NB4 (cell line): ENCODE data around the gene CAMSAP1.

Experiments
- DNase-seq: peaks from one replicate; pipeline ENCODE4 v3.0.0; 2010; ENCODE audit warnings: low read depth
- H3K4me3 ChIP-seq: one replicate; pipeline ENCODE4 v1.5.1; 2011; ENCODE audit warnings: mild to moderate bottlenecking, low read depth, low read length, moderate library complexity
- MAX ChIP-seq: IDR thresholded peaks from 2 replicates; pipeline ENCODE4 v1.6.1; 2011; ENCODE audit warnings: low read depth, low read length
- MYC ChIP-seq: IDR thresholded peaks from 2 replicates; pipeline ENCODE4 v1.6.1; 2011; ENCODE audit warnings: low read depth, low read length
- POLR2A ChIP-seq: IDR thresholded peaks from 2 replicates; pipeline ENCODE4 v1.6.1; 2011; ENCODE audit warnings: mild to moderate bottlenecking; ENCODE audit not compliant: insufficient read length; ENCODE audit errors: extremely low read depth
- TF ChIP-seq, protein P1 (sequence below): IDR thresholded peaks from one replicate; pipeline ENCODE4 v1.5.1; 2012; ENCODE audit warnings: low read depth, low read length

CAMSAP1 gene

GRCh38 chr9:135926402-135927194 is 19.3 kb upstream of the CAMSAP1 start:
- DNase-seq = peak; percentile 78
- H3K4me3 ChIP-seq = no peak overlapping the region
- TF ChIP-seq POLR2A (no peak), MYC (peak; percentile 93), MAX (peak; percentile 95)
- TF ChIP-seq, protein P1, sequence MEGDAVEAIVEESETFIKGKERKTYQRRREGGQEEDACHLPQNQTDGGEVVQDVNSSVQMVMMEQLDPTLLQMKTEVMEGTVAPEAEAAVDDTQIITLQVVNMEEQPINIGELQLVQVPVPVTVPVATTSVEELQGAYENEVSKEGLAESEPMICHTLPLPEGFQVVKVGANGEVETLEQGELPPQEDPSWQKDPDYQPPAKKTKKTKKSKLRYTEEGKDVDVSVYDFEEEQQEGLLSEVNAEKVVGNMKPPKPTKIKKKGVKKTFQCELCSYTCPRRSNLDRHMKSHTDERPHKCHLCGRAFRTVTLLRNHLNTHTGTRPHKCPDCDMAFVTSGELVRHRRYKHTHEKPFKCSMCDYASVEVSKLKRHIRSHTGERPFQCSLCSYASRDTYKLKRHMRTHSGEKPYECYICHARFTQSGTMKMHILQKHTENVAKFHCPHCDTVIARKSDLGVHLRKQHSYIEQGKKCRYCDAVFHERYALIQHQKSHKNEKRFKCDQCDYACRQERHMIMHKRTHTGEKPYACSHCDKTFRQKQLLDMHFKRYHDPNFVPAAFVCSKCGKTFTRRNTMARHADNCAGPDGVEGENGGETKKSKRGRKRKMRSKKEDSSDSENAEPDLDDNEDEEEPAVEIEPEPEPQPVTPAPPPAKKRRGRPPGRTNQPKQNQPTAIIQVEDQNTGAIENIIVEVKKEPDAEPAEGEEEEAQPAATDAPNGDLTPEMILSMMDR = no peak

GRCh38 chr9:135925496-135926133 is 18.3 kb upstream of the CAMSAP1 start:
- TF ChIP-seq, protein P1 = no peak
- TF ChIP-seq MAX (no peak), MYC (no peak), POLR2A (no peak)
- DNase-seq = no peak
- no peak overlapping the region for H3K4me3 ChIP-seq

- H3K4me3 ChIP-seq = no peak overlapping the region
- DNase-seq = no peak
- TF ChIP-seq, protein P1 = peak; percentile 3
- TF ChIP-seq MYC = no peak
These were observed 17.4 kb upstream of the CAMSAP1 start for GRCh38 chr9:135924628-135925338.

- H3K4me3 ChIP-seq = no peak overlapping the region
- DNase-seq = no peak
- TF ChIP-seq MAX = no peak
- TF ChIP-seq, protein P1 = no peak
- TF ChIP-seq POLR2A = no peak
- no peak for TF ChIP-seq MYC
These were observed 16.2 kb upstream of the CAMSAP1 start for GRCh38 chr9:135923508-135923907.

DNA sequence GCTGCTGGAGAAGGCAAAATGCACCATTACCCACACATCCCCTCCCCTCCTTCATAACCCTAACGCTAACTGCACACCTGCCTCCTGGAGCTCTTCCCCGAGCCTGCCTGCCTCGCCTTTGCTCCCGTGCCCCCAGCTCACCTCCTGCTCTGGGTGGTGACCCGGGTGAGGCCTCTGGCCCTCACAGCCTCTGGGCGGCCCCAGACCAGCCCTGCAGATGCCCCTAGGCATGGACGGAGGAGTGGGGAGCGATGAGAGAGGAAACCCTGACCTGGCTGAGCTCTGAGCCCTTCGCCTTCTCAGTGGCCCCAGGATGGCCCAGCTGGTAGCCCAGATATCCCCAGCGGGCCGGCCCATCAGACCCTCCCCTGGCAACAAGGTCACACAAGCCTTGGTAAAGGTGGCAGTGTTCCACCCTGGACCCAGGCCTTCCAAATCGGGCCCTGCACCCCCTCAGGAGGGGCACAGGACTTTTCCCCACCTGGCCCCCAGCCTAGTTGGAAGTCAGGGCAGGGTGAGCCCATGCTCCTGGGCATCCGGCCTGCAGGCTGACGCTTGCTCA is 14.5 kb upstream of the CAMSAP1 start:
- no peak overlapping the region for H3K4me3 ChIP-seq
- TF ChIP-seq, protein P1 = no peak
- TF ChIP-seq MYC (no peak), POLR2A (no peak)
- DNase-seq = no peak
